A673 (cell line): ENCODE data around the gene RFTN1. TPM values are rescaled to one million over a fixed set of nuclear protein-coding genes. Genes with fewer than 3 reads are reported as not detected.

ENCODE experiments used
- BruUV-seq: library from RNA; stranded (reverse); fragments of 400-500 nt; replicated peaks from 2 replicates; lab custom pipeline; 2021; lab: Mats Ljungman, UMichigan
- CTCF ChIA-PET: fragments of 300-600 bp; sonication (Branson Sonifier 250); formaldehyde crosslinking; loops from one replicate; lab custom pipeline; 2022; ENCODE audit warnings: antibody characterized with exemption; lab: Charles Lee
- POLR2A ChIA-PET: fragments of 300-600 bp; sonication (Branson Sonifier 250); formaldehyde crosslinking; loops from one replicate; lab custom pipeline; 2022; ENCODE audit warnings: antibody characterized with exemption; ENCODE audit not compliant: low non-redundant PET; lab: Charles Lee
- DNase-seq: peaks from one replicate; pipeline ENCODE4 v3.0.0-alpha.2; 2015; ENCODE audit warnings: low spot score
- H3K27ac ChIP-seq: fragments of 200-600 bp; sonication (generic); 2 replicates; pipeline ENCODE4 v1.5.1; 2016; ENCODE audit warnings: mixed run types, low read depth, mild to moderate bottlenecking, mixed read lengths, antibody characterized with exemption, low read length; ENCODE audit not compliant: poor library complexity, severe bottlenecking
- H3K27me3 ChIP-seq: fragments of 200-600 bp; sonication (generic); replicated peaks from 2 replicates; pipeline ENCODE4 v1.6.1; 2017; ENCODE audit warnings: mixed run types, low read depth, mild to moderate bottlenecking, mixed read lengths, antibody characterized with exemption, low read length; ENCODE audit not compliant: insufficient read depth, poor library complexity
- H3K36me3 ChIP-seq: fragments of 200-600 bp; sonication (generic); 2 replicates; pipeline ENCODE4 v1.6.1; 2016; ENCODE audit warnings: mixed run types, mild to moderate bottlenecking, mixed read lengths, antibody characterized with exemption, low read length; ENCODE audit not compliant: insufficient read depth, poor library complexity, severe bottlenecking
- H3K4me1 ChIP-seq: fragments of 200-600 bp; sonication (generic); 2 replicates; pipeline ENCODE4 v1.6.1; 2017; ENCODE audit warnings: mixed run types, mild to moderate bottlenecking, mixed read lengths, antibody characterized with exemption, low read length; ENCODE audit not compliant: insufficient read depth, poor library complexity, severe bottlenecking
- H3K4me3 ChIP-seq: fragments of 200-600 bp; sonication (generic); 2 replicates; pipeline ENCODE4 v1.5.1; 2016; ENCODE audit warnings: low read depth, mixed run types, mild to moderate bottlenecking, mixed read lengths, low read length; ENCODE audit not compliant: poor library complexity, severe bottlenecking
- H3K9me3 ChIP-seq: fragments of 200-600 bp; sonication (generic); 2 replicates; pipeline ENCODE4 v1.6.1; 2016; ENCODE audit warnings: mixed run types, low read depth, mild to moderate bottlenecking, mixed read lengths, antibody characterized with exemption, low read length; ENCODE audit not compliant: poor library complexity, severe bottlenecking
- CTCF ChIP-seq: fragments of 300-800, 200-600 bp; sonication (generic); conservative IDR thresholded peaks from 2 replicates; pipeline ENCODE4 v1.5.1; 2017; ENCODE audit warnings: low read depth, mild to moderate bottlenecking, antibody characterized with exemption, low read length, moderate library complexity, mixed read lengths
- EZH2 ChIP-seq: fragments of 200-600 bp; sonication (generic); IDR thresholded peaks from 2 replicates; pipeline ENCODE4 v1.6.1; 2017; ENCODE audit warnings: borderline replicate concordance, low read depth, mild to moderate bottlenecking, mixed read lengths, antibody characterized with exemption, low read length; ENCODE audit not compliant: poor library complexity, severe bottlenecking
- intact Hi-C: fragments of 100-400 bp; cut with micrococcal nuclease; formaldehyde crosslinking; loops from one replicate; pipeline ENCODE4 v1.10.0; 2022; ENCODE audit not compliant: unreplicated experiment
- total RNA-seq: library from RNA; stranded (reverse); gene quantifications from 2 replicates; pipeline ENCODE4 v1.2.3, GENCODE V29; 2021

Gene RFTN1
- total RNA-seq, 1 experiment from 2014 or later, result 0.60 TPM

- TF ChIP-seq EZH2 (no peak), CTCF (no peak)
- no TSS peak for BruUV-seq
- Histone ChIP-seq H3K27ac (no peak overlapping the region), H3K36me3 (no peaks in the 10 kb centered on the region), H3K27me3 (no peaks in the 10 kb centered on the region), H3K9me3 (no peaks in the 10 kb centered on the region), H3K4me1 (no peaks in the 10 kb centered on the region), H3K4me3 (no peak overlapping the region)
- ChIA-PET CTCF (no interaction called here), POLR2A (no interaction called here)
- DNase-seq, result no peak
- intact Hi-C loops, result no loop called here
Observed at GRCh38 chr3:16425398-16426028, 88.0 kb downstream of the RFTN1 start.

GRCh38 chr3:16423947-16424673, 89.4 kb downstream of the RFTN1 start:
- Histone ChIP-seq H3K27ac (no peak overlapping the region), H3K4me3 (no peak overlapping the region), H3K4me1 (no peaks in the 10 kb centered on the region), H3K27me3 (no peaks in the 10 kb centered on the region), H3K36me3 (no peaks in the 10 kb centered on the region), H3K9me3 (no peaks in the 10 kb centered on the region)
- ChIA-PET POLR2A (no interaction called here), CTCF (no interaction called here)
- BruUV-seq, result no TSS peak
- no peak for TF ChIP-seq CTCF
- TF ChIP-seq EZH2, result no peak
- no peak for DNase-seq
- intact Hi-C loops, result no loop called here

GRCh38 chr3:16423298-16423697, 90.2 kb downstream of the RFTN1 start:
- no peaks in the 10 kb centered on the region for H3K27me3 ChIP-seq
- no peak for DNase-seq
- H3K9me3 ChIP-seq, result no peaks in the 10 kb centered on the region
- no peaks in the 10 kb centered on the region for H3K36me3 ChIP-seq
- ChIA-PET POLR2A (no interaction called here), CTCF (no interaction called here)
- no peaks in the 10 kb centered on the region for H3K4me1 ChIP-seq
- TF ChIP-seq EZH2 (no peak), CTCF (no peak)
- no peak overlapping the region for H3K27ac ChIP-seq
- BruUV-seq, result no TSS peak
- H3K4me3 ChIP-seq, result no peak overlapping the region
- intact Hi-C loops, result no loop called here
